Loucy (cell line): ENCODE data around the gene AIG1.

Source experiments
- H2AFZ ChIP-seq: fragments of 200-600 bp; sonication (generic); 2 replicates; pipeline ENCODE4 v1.6.0; 2016; ENCODE audit warnings: antibody characterized with exemption, mild to moderate bottlenecking, low read length, moderate library complexity
- H3F3A ChIP-seq: fragments of 200-600 bp; 2 replicates; pipeline ENCODE4 v1.6.0; 2016; ENCODE audit warnings: antibody characterized with exemption, low read depth, mild to moderate bottlenecking
- H3K27me3 ChIP-seq: fragments of 200-600 bp; sonication (generic); 2 replicates; pipeline ENCODE4 v1.6.1; 2014; ENCODE audit warnings: low read length, mild to moderate bottlenecking; ENCODE audit not compliant: insufficient read depth, poor library complexity, severe bottlenecking
- H3K36me3 ChIP-seq: fragments of 200-600 bp; sonication (generic); 2 replicates; pipeline ENCODE4 v1.6.1; 2016; ENCODE audit warnings: low read length; ENCODE audit not compliant: insufficient read depth
- H3K4me1 ChIP-seq: fragments of 200-600 bp; sonication (generic); 2 replicates; pipeline ENCODE4 v1.5.1; 2014; ENCODE audit warnings: low read length, mild to moderate bottlenecking; ENCODE audit not compliant: insufficient read depth, poor library complexity, severe bottlenecking
- H3K4me2 ChIP-seq: fragments of 200-600 bp; sonication (generic); 2 replicates; pipeline ENCODE4 v1.6.0; 2014; ENCODE audit warnings: antibody characterized with exemption, low read length, low read depth, mild to moderate bottlenecking; ENCODE audit not compliant: poor library complexity, severe bottlenecking
- H3K4me3 ChIP-seq: fragments of 200-600 bp; sonication (generic); 2 replicates; pipeline ENCODE4 v1.5.1; 2014; ENCODE audit warnings: low read length, mild to moderate bottlenecking, mixed read lengths; ENCODE audit not compliant: poor library complexity, severe bottlenecking
- H3K79me2 ChIP-seq: fragments of 200-600 bp; sonication (generic); 2 replicates; pipeline ENCODE4 v1.6.1; 2014; ENCODE audit warnings: low read length; ENCODE audit not compliant: insufficient read depth
- H3K9ac ChIP-seq: fragments of 200-600 bp; sonication (generic); 2 replicates; pipeline ENCODE4 v1.6.0; 2014; ENCODE audit warnings: mild to moderate bottlenecking, low read depth, low read length, moderate library complexity; ENCODE audit not compliant: poor library complexity, severe bottlenecking
- H3K9me2 ChIP-seq: fragments of 200-600 bp; sonication (generic); replicated peaks from 2 replicates; pipeline ENCODE4 v1.6.1; 2016; ENCODE audit warnings: low read depth, low read length, mixed read lengths
- H3K9me3 ChIP-seq: fragments of 200-600 bp; sonication (generic); 2 replicates; pipeline ENCODE4 v1.6.1; 2014; ENCODE audit warnings: mild to moderate bottlenecking, antibody characterized with exemption, low read length, low read depth; ENCODE audit not compliant: insufficient read depth
- H4K20me1 ChIP-seq: fragments of 200-600 bp; sonication (generic); 2 replicates; pipeline ENCODE4 v1.6.0; 2014; ENCODE audit warnings: antibody characterized with exemption, low read length, mild to moderate bottlenecking; ENCODE audit not compliant: insufficient read depth, poor library complexity, severe bottlenecking
- CTCF ChIP-seq: fragments of 200-600 bp; sonication (generic); conservative IDR thresholded peaks from 2 replicates; pipeline ENCODE4 v1.5.1; 2014; ENCODE audit warnings: mild to moderate bottlenecking, antibody characterized with exemption, low read length
- EZH2phosphoT487 ChIP-seq: fragments of 200-600 bp; IDR thresholded peaks from 2 replicates; pipeline ENCODE4 v1.6.1; 2018; ENCODE audit warnings: antibody characterized with exemption, mild to moderate bottlenecking, moderate library complexity, borderline replicate concordance

The AIG1 gene

GRCh38 chr6:143357561-143358255 lies 297.0 kb downstream of the AIG1 start:
- Histone ChIP-seq H2AFZ (no peak overlapping the region), H3K79me2 (no peaks in the 10 kb centered on the region)

DNA sequence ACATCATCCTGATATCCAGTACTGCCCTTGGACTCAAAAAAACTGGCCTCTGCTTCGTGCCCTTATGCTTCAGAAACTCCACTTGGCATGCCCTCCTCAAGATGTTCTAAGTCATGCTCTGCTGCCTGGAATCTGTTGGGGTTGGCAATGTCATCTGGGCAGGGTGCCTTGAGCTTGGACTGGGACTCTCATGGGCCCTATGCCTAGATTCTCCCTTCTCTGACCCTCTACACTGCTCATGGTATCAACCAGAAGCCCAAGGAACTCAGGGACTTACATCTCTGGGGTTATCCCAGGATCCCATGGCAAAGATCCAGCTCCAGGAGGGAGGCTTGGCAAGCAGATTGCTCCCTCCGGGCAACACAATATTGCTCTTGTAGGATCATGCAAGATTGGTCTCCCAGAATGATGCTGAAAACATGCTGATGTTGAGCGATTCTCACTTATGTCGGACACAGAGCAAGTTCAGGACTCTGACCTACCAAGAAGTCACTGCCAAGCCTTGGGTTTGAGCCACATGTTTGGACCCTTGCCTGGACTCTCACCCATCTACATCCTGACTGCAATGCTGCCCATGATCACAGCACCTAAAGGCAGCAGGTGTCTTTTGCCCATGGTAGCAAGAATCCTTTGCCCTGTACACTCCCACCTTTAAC lies 301.0 kb downstream of the AIG1 start:
- Histone ChIP-seq H2AFZ (no peak overlapping the region), H3F3A (no peaks in the 10 kb centered on the region), H3K9ac (no peak overlapping the region), H3K27me3 (no peaks in the 10 kb centered on the region), H3K36me3 (no peaks in the 10 kb centered on the region), H3K79me2 (no peaks in the 10 kb centered on the region), H4K20me1 (no peaks in the 10 kb centered on the region), H3K9me2 (no peaks in the 10 kb centered on the region), H3K4me1 (no peaks in the 10 kb centered on the region), H3K4me3 (no peak overlapping the region), H3K9me3 (no peaks in the 10 kb centered on the region), H3K4me2 (no peak overlapping the region)
- TF ChIP-seq CTCF, result no peak
- no peak for TF ChIP-seq EZH2phosphoT487

More at GRCh38 chr6:143357561-143358255, 297.0 kb downstream of the AIG1 start:
- Histone ChIP-seq H3K27me3 (no peaks in the 10 kb centered on the region), H3K9ac (no peak overlapping the region), H3K9me2 (no peaks in the 10 kb centered on the region), H3K36me3 (no peaks in the 10 kb centered on the region), H3K4me2 (no peak overlapping the region), H3K9me3 (peaks cover 11% of the 10 kb centered on the region; the same call in 1 of the 2 replicates), H3K4me1 (no peaks in the 10 kb centered on the region), H3F3A (no peaks in the 10 kb centered on the region), H4K20me1 (no peaks in the 10 kb centered on the region), H3K4me3 (no peak overlapping the region)
- TF ChIP-seq EZH2phosphoT487 (no peak), CTCF (no peak)

DNA sequence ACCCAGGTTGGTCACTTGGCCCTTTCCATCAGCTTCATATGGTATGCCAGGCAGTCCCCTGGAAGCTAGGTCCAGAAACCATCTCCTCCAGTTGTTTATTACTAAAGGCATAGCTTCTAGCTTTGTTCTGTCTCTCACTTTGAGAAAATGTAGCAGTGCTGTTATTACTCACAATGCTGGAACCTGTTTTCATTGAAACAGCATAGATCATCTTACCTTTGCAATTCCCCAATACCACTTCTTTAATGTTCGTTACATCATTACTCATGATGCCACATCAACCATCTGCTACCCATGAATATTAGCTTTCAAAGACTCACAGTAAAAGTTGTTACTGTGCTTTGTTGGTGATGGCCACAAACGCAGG lies 301.5 kb downstream of the AIG1 start:
- no peaks in the 10 kb centered on the region for H3K9me3 ChIP-seq
- H2AFZ ChIP-seq, result no peak overlapping the region
- no peaks in the 10 kb centered on the region for H4K20me1 ChIP-seq
- no peak overlapping the region for H3K4me3 ChIP-seq
- H3K79me2 ChIP-seq, result no peaks in the 10 kb centered on the region
- no peak overlapping the region for H3K9ac ChIP-seq
- no peaks in the 10 kb centered on the region for H3K36me3 ChIP-seq
- no peaks in the 10 kb centered on the region for H3K27me3 ChIP-seq
- H3K9me2 ChIP-seq, result no peaks in the 10 kb centered on the region
- TF ChIP-seq EZH2phosphoT487 (no peak), CTCF (no peak)
- H3K4me2 ChIP-seq, result no peak overlapping the region
- H3F3A ChIP-seq, result no peaks in the 10 kb centered on the region
- no peaks in the 10 kb centered on the region for H3K4me1 ChIP-seq
